H1 (cell line): ENCODE data around the gene ZC3H8. TPM values are rescaled to one million over a fixed set of nuclear protein-coding genes. Genes with fewer than 3 reads are reported as not detected.

Experiments
- ASH2L ChIP-seq: fragments of 200-600, 300-600 bp; sonication (generic); IDR thresholded peaks from one replicate; pipeline ENCODE4 v1.7.1; 2017; ENCODE audit warnings: low read length
- BRCA1 ChIP-seq: IDR thresholded peaks from 2 replicates; pipeline ENCODE4 v1.6.1; 2012; ENCODE audit warnings: low read depth, low read length, improper control_type of control experiment
- CREB1 ChIP-seq: IDR thresholded peaks from 2 replicates; pipeline ENCODE4 v1.6.1; 2012; ENCODE audit warnings: inconsistent platforms
- CTBP2 ChIP-seq: IDR thresholded peaks from 2 replicates; pipeline ENCODE4 v1.7.0; 2011; ENCODE audit warnings: borderline replicate concordance, mild to moderate bottlenecking, moderate library complexity, mixed read lengths, low read length; ENCODE audit not compliant: insufficient read depth, insufficient read length
- E2F6 ChIP-seq: IDR thresholded peaks from 2 replicates; pipeline ENCODE4 v1.6.1; 2012; ENCODE audit warnings: inconsistent platforms
- EGR1 ChIP-seq: IDR thresholded peaks from 2 replicates; pipeline ENCODE4 v1.6.1; 2011; ENCODE audit warnings: low read depth, low read length, borderline replicate concordance
- EP300 ChIP-seq, 2 experiments: IDR thresholded peaks; 1 replicate in 1 of 2; 2 replicates in 1 of 2; pipeline ENCODE4 v1.6.1; 2011 to 2012; ENCODE audit warnings: low read depth in 2 of 2, low read length in 2 of 2, mild to moderate bottlenecking in 2 of 2, borderline replicate concordance in 1 of 2, inconsistent platforms in 1 of 2, moderate library complexity in 1 of 2
- KDM5A ChIP-seq: fragments of 200-600 bp; IDR thresholded peaks from 2 replicates; pipeline ENCODE4 v1.7.1; 2012; ENCODE audit warnings: mild to moderate bottlenecking, low read length, inconsistent platforms, mixed read lengths
- PHF8 ChIP-seq: fragments of 200-600 bp; sonication (generic); conservative IDR thresholded peaks from 2 replicates; pipeline ENCODE4 v1.7.1; 2012; ENCODE audit warnings: low read depth, mild to moderate bottlenecking, inconsistent platforms, low read length, moderate library complexity
- POLR2A ChIP-seq, 2 experiments: IDR thresholded peaks; 1 replicate in 1 of 2; 2 replicates in 1 of 2; pipeline ENCODE4 v1.6.1; 2011; ENCODE audit warnings: low read depth in 2 of 2, low read length in 2 of 2, mild to moderate bottlenecking in 2 of 2; ENCODE audit errors: control extremely low read depth in 1 of 2
- POLR2AphosphoS5 ChIP-seq: IDR thresholded peaks from 2 replicates; pipeline ENCODE4 v1.6.1; 2011; ENCODE audit warnings: low read depth, low read length
- RBBP5 ChIP-seq: IDR thresholded peaks from 2 replicates; pipeline ENCODE4 v1.7.1; 2012; ENCODE audit warnings: low read depth, mild to moderate bottlenecking, inconsistent platforms, low read length, moderate library complexity, borderline replicate concordance
- RXRA ChIP-seq: IDR thresholded peaks from 2 replicates; pipeline ENCODE4 v1.6.1; 2011; ENCODE audit warnings: low read depth, mild to moderate bottlenecking, low read length, moderate library complexity; ENCODE audit not compliant: insufficient read depth
- SIN3A ChIP-seq, 2 experiments: IDR thresholded peaks in 1 of 2; conservative IDR thresholded peaks in 1 of 2; 2 replicates each; pipeline ENCODE4 v1.6.1; 2011 to 2012; ENCODE audit warnings: low read length in 2 of 2, improper control_type of control experiment in 1 of 2, low read depth in 1 of 2, mild to moderate bottlenecking in 1 of 2
- SIRT6 ChIP-seq: IDR thresholded peaks from one replicate; pipeline ENCODE4 v1.7.1; 2012; ENCODE audit warnings: low read length, inconsistent platforms
- SIX5 ChIP-seq: IDR thresholded peaks from 2 replicates; pipeline ENCODE4 v1.6.1; 2011; ENCODE audit warnings: mild to moderate bottlenecking, low read depth, low read length
- SRF ChIP-seq: IDR thresholded peaks from 2 replicates; pipeline ENCODE4 v1.6.1; 2011; ENCODE audit warnings: mild to moderate bottlenecking, low read depth, low read length, moderate library complexity
- TAF1 ChIP-seq: IDR thresholded peaks from 2 replicates; pipeline ENCODE4 v1.6.1; 2011; ENCODE audit warnings: mild to moderate bottlenecking, low read depth, low read length
- TBP ChIP-seq: IDR thresholded peaks from 2 replicates; pipeline ENCODE4 v1.6.1; 2011; ENCODE audit warnings: low read depth, low read length, improper control_type of control experiment
- TCF12 ChIP-seq: IDR thresholded peaks from 2 replicates; pipeline ENCODE4 v1.6.1; 2011; ENCODE audit warnings: low read depth, mild to moderate bottlenecking, low read length
- polyA plus RNA-seq, 7 experiments: library from polyadenylated mRNA; depleted of rRNA in 3 of 7; stranded (reverse) in 5 of 7; unstranded in 2 of 7; fragments of >200 nt in 5 of 7; fragments of 200-250 nt in 2 of 7; gene quantifications; 1 replicate in 5 of 7; 2 replicates in 1 of 7; 4 replicates in 1 of 7; pipeline versions ENCODE4 v1.2.1 to v1.2.3, GENCODE V29; 2011 to 2013; ENCODE audit warnings: missing spikeins in 2 of 7, mixed read lengths in 2 of 7
- total RNA-seq: library from RNA; stranded (reverse); fragmentation: NEBNext Ultra II Directional; extraction: Animal tissue kit (Norgen Biotek cat#: 25700); gene quantifications from 2 replicates; pipeline ENCODE4 v1.2.1, GENCODE V29; 2021
- TF ChIP-seq, protein P1 (sequence below): IDR thresholded peaks from 2 replicates; pipeline ENCODE4 v1.6.1; 2012; ENCODE audit warnings: inconsistent platforms
- TF ChIP-seq, protein P2 (sequence below): IDR thresholded peaks from 2 replicates; pipeline ENCODE4 v1.6.1; 2011; ENCODE audit warnings: low read length, improper control_type of control experiment

ZC3H8 gene
- total and polyA plus RNA-seq, 2 of the 8 experiments (the other 6 are each of a cell fraction or from before 2014, with no cell fraction given): 1.9 to 7.1 TPM

DNA sequence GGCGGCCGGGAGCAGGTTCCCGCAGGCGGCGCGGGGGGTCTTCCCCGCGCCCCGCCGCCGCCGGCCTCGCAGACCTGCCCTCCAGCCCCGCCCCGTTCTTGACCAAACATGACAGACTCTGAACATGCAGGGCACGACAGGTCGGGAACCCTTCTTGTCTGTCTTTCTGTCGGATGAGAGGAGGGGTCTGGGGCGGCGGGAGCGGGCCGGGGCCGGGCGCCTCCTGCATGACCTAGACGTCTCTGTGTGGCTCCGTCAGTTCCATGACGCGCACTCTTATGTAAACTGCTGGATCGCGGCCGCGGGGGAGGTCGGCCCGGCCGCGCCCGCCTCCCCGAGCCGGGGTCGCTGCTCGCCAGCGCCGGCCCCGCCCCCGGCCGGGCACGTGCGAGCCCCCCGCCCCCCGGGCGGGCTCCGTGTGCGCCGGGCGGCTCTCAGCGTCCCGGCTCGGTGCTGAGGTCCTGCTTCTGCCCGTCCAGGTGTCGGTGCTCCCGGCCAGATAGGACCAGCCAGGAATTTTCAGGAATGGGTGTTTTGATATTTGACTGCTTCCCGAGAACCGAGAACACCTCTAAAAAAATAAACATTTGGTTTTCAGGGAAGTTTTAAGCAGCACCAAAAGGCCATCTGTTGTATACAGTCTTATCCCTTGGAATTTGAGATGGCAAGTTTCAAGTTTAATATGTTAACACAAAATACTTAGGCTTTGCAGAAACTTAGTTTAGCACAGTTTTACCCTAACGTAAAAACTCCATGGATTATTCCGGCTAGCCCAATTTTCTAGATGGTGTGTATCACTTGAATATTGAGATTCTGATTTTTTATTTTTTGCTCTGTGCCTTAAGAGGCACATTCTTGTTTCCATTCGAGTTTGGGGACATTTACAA lies 21.3 kb upstream of the ZC3H8 start (continued):
- TF ChIP-seq SIN3A (conservative IDR thresholded peaks at IDR 0.05 in 1 of 2, IDR thresholded peaks at IDR 0.05 in 1 of 2; ENCODE audit: low read depth in 1 of 2, low read length in 2 of 2) (peak; percentile 9 to 11; a peak in 1 of 4 replicates), POLR2AphosphoS5 (peak; percentile 60), SRF (no peak), SIX5 (no peak), CREB1 (peak; percentile 63; the same call in 1 of the 2 replicates), CTBP2 (no peak), EGR1 (no peak), E2F6 (no peak), EP300 (IDR thresholded peaks at IDR 0.05; ENCODE audit: borderline replicate concordance in 1 of 2, low read depth in 2 of 2, low read length in 2 of 2) (no peak), RXRA (no peak), TAF1 (peak; percentile 58; the same call in 1 of the 2 replicates), POLR2A (IDR thresholded peaks at IDR 0.05; ENCODE audit: control extremely low read depth in 1 of 2, low read depth in 2 of 2, low read length in 2 of 2) (peak in 1 of 2 experiments; percentile 64; a peak in 1 of 3 replicates), KDM5A (no peak), BRCA1 (no peak), TCF12 (no peak), PHF8 (peak; percentile 61), SIRT6 (no peak), TBP (peak; percentile 64), RBBP5 (no peak), ASH2L (peak; percentile 13)
- TF ChIP-seq, protein P1, sequence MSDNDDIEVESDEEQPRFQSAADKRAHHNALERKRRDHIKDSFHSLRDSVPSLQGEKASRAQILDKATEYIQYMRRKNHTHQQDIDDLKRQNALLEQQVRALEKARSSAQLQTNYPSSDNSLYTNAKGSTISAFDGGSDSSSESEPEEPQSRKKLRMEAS: peak; percentile 61; the same call in 1 of the 2 replicates
- TF ChIP-seq, protein P2, sequence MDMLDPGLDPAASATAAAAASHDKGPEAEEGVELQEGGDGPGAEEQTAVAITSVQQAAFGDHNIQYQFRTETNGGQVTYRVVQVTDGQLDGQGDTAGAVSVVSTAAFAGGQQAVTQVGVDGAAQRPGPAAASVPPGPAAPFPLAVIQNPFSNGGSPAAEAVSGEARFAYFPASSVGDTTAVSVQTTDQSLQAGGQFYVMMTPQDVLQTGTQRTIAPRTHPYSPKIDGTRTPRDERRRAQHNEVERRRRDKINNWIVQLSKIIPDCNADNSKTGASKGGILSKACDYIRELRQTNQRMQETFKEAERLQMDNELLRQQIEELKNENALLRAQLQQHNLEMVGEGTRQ: no peak
